ENCODE measurements around the gene RNF8. TPM values are rescaled to one million over a fixed set of nuclear protein-coding genes. Genes with fewer than 3 reads are reported as not detected.
A peak's percentile ranks its signal among the peaks of the same experiment; 100 is the strongest.
"Not testable (repeated sequence)": the region's sequence is repeated elsewhere in the genome, so short reads cannot be mapped to it uniquely, and the experiment has no call there.

The RNF8 gene
- total RNA-seq, 1 donor from 2014 or later = 13.1 TPM

DNA sequence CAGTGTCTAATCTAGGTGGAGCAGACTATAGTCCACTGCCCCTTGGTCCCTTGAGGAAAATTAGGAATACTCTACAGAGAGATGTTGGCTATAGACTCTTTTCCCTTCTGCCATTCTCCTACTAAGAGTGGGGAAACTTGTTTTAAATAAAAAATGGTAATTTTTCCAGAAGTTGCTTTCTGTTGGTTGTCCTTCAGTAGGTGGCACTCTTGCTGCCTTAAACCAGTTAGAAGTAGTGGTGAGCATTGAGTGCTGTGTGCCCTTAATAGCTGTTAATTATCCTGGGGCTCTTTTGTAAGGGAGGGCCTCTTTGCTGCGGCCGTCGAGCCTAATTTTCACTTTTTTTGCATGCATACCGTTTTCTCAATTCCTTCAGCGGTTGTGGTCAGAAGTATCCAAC, 82.0 kb downstream of the RNF8 start:
- Histone ChIP-seq H3K27ac (no peak overlapping the region), H3K4me3 (no peak overlapping the region), H3K9me3 (no peaks in the 10 kb centered on the region), H3K36me3 (peaks cover 51% of the 10 kb centered on the region), H3K4me1 (peaks cover 12% of the 10 kb centered on the region), H3K27me3 (ENCODE audit: low read depth) (no peaks in the 10 kb centered on the region)
- no peak for DNase-seq
- intact Hi-C loops (cut with DNase I) = no loop called here
- ATAC-seq = no peak
- TF ChIP-seq, protein P1, sequence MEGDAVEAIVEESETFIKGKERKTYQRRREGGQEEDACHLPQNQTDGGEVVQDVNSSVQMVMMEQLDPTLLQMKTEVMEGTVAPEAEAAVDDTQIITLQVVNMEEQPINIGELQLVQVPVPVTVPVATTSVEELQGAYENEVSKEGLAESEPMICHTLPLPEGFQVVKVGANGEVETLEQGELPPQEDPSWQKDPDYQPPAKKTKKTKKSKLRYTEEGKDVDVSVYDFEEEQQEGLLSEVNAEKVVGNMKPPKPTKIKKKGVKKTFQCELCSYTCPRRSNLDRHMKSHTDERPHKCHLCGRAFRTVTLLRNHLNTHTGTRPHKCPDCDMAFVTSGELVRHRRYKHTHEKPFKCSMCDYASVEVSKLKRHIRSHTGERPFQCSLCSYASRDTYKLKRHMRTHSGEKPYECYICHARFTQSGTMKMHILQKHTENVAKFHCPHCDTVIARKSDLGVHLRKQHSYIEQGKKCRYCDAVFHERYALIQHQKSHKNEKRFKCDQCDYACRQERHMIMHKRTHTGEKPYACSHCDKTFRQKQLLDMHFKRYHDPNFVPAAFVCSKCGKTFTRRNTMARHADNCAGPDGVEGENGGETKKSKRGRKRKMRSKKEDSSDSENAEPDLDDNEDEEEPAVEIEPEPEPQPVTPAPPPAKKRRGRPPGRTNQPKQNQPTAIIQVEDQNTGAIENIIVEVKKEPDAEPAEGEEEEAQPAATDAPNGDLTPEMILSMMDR (IDR thresholded peaks at IDR 0.05) = no peak

DNA sequence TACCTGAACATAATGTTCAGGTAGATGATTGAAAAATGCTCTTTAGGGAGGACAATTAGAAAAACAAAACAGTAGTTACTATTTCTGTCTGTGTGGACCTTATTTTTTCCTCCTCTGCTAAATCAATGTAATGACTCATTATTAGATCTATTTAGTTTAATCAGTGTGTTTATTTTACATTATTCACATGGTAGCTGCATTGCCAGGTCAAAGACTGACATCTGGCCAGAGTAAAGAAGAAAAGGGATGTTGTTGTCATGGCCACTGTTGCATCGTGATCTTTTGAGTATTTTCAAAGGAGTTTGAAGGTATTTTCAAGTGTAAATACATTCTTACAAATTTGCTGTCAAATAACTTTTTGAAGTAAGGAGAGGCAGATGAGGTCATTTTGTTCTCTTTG, 85.1 kb downstream of the RNF8 start:
- no peak overlapping the region for H3K27ac ChIP-seq
- peaks cover 16% of the 10 kb centered on the region for H3K4me1 ChIP-seq
- TF ChIP-seq, protein P1 (IDR thresholded peaks at IDR 0.05) = no peak
- no peaks in the 10 kb centered on the region for H3K27me3 ChIP-seq (ENCODE audit: low read depth)
- DNase-seq = no peak
- H3K9me3 ChIP-seq = no peaks in the 10 kb centered on the region
- H3K36me3 ChIP-seq = peaks cover 54% of the 10 kb centered on the region
- intact Hi-C loops (cut with DNase I) = no loop called here
- no peak for ATAC-seq
- H3K4me3 ChIP-seq = no peak overlapping the region

DNA sequence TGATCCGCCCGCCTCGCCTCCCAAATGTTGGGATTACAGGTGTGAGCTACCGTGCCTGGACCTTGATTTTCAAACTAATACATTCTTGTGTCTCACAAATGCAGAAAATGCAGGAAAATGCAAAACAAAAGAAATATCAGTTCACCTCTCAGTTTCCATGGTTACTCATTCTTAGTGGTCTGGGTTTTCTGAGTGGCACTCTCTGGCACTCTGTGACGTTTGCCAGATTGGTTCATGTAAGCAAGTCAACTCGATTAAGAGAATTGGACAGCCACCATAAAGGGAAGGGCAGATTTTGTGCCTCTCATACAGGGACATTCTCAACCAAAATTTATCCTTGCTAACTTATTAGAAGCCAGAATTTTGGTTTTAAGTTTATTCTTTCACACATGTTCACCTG, 87.9 kb downstream of the RNF8 start:
- Histone ChIP-seq H3K27me3 (ENCODE audit: low read depth) (no peaks in the 10 kb centered on the region), H3K4me3 (no peak overlapping the region), H3K36me3 (peaks cover 67% of the 10 kb centered on the region), H3K27ac (no peak overlapping the region), H3K9me3 (no peaks in the 10 kb centered on the region), H3K4me1 (peaks cover 7% of the 10 kb centered on the region)
- intact Hi-C loops (cut with DNase I) = no loop called here
- DNase-seq = no peak
- TF ChIP-seq, protein P1 (IDR thresholded peaks at IDR 0.05) = no peak
- no peak for ATAC-seq

DNA sequence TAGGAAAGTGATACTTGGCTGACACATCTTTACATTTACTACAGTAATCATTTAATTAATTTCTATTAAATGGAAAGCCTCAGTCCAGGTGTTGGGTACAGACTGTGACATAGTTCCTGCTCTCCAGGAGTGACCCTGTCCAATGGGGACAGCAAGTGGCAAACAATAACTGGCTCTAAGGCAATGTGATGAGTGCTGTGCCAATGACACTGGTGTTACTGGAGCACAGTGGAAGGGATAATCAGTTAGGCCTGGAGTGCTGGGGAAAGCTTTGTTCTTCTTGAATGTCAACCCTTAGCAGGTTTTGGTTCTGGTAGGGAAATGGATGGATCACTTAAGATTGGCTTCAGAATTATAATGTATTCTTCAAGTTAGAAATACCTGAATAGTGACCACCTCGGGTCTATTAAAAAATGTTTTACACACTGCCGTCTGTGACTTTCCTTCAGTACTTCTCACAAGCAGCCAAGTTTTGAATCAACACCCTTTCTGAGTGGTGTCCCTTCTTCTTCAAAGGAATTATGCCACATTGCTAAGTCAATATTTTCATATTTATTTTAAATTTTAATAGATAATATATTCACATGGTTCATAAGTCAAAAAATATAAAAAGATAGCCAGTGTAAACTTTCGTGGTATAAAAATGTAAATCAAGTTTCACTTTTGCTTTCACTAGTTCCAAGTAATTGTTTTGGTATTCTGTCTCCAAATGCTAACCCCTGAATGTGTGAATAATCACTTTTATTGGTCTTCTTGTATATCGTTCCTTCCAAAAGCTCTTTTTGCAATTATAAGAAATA, 88.8 kb downstream of the RNF8 start:
- TF ChIP-seq, protein P1 (IDR thresholded peaks at IDR 0.05) = no peak
- H3K4me1 ChIP-seq = peaks cover 7% of the 10 kb centered on the region
- H3K9me3 ChIP-seq = no peaks in the 10 kb centered on the region
- peaks cover 67% of the 10 kb centered on the region for H3K36me3 ChIP-seq
- H3K27ac ChIP-seq = peak overlapping the region; percentile 66
- DNase-seq (no peak), ATAC-seq (peak in 1 of 2 donors; percentile 65)
- peak overlapping the region; percentile 33 for H3K4me3 ChIP-seq
- H3K27me3 ChIP-seq (ENCODE audit: low read depth) = no peaks in the 10 kb centered on the region
- intact Hi-C loops (cut with DNase I) = no loop called here

DNA sequence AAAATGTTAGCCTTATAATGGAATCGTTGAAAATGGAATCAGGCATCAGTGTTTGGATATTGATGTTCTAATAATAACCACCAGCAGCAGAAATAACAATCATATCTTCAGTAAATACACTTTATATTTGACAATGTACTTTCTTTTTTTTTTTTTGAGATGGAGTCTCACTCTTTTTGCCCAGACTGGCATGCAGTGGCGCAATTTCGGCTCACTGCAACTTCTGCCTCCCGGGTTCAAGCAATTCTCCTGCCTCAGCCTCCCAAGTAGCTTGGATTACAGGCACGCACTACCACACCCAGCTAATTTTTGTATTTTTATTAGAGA, 89.4 kb downstream of the RNF8 start:
- H3K9me3 ChIP-seq; ATAC-seq; H3K27me3 ChIP-seq (ENCODE audit: low read depth); intact Hi-C loops (cut with DNase I); DNase-seq; H3K4me1 ChIP-seq: not testable (repeated sequence)
- peak overlapping the region; percentile 33 for H3K4me3 ChIP-seq
- peak overlapping the region; percentile 66 for H3K27ac ChIP-seq
- H3K36me3 ChIP-seq = peaks cover 66% of the 10 kb centered on the region

Other genes with a start within 250 kb of the RNF8 start
- 56.8 TPM for gene PIM1, start 183.8 kb upstream of the RNF8 start, total RNA-seq
- gene TBC1D22B, start 96.2 kb upstream of the RNF8 start, total RNA-seq = 11.5 TPM
- gene TMEM217, start 95.8 kb upstream of the RNF8 start, total RNA-seq = 1.1 TPM
- gene CMTR1, start 79.2 kb downstream of the RNF8 start, total RNA-seq = 42.9 TPM
- 12.7 TPM for gene CCDC167, start 145.9 kb downstream of the RNF8 start, total RNA-seq

Measured in lower lobe of right lung (tissue), 2 donors.